ENCODE results near the gene CWC27.

CWC27 gene

DNA sequence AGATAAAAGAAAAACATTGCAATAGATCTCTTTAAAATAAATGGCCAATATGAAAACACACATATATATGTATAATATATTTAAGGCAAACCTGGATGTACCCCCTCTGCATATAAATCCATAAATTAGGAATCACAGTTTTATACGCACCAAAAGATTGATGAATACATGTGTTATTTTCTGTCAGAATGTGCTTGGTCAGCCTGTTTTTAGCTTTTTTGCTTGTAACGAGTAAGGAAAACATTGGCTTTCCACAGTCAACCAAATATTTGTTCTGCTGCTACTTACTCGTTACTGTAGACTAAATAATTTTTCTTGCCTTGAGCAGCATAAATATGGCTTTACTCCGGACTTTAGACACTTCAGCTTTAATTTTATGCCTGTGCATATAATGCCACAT lies 173.7 kb downstream of the CWC27 start:
- H3K27me3 Mint-ChIP-seq: no peaks in the 10 kb centered on the region
- H3K9me3 Mint-ChIP-seq: peaks cover under 1% of the 10 kb centered on the region
- no peak for DNase-seq
- H3K36me3 Mint-ChIP-seq (ENCODE audit: low read depth): peaks cover 21% of the 10 kb centered on the region
- H3K27ac Mint-ChIP-seq: no peak overlapping the region
- H3K4me1 Mint-ChIP-seq (ENCODE audit: low read depth): no peaks in the 10 kb centered on the region
- H3K4me3 Mint-ChIP-seq: no peak overlapping the region

DNA sequence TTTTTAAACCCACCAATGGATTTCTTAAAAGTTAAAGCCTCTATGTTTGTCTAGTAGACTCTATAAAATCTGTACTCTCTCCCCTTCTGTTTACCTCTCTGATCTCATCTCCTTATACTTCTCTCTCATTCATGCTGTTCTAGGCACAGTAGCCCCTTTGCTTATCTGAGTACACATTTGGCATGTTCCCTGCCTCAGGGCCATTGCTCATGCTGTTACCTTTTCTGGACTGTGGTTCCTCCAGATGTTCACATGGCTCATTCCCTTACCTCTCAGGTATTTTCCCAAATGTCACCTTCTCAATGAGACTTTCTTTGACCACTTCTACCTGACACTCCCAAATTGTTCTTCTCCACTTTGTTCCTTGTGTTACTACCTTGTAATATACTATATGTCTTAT lies 176.1 kb downstream of the CWC27 start:
- H3K36me3 Mint-ChIP-seq (ENCODE audit: low read depth): peaks cover 10% of the 10 kb centered on the region
- no peaks in the 10 kb centered on the region for H3K27me3 Mint-ChIP-seq
- no peaks in the 10 kb centered on the region for H3K9me3 Mint-ChIP-seq
- no peak overlapping the region for H3K4me3 Mint-ChIP-seq
- H3K4me1 Mint-ChIP-seq (ENCODE audit: low read depth): no peaks in the 10 kb centered on the region
- H3K27ac Mint-ChIP-seq: no peak overlapping the region
- no peak for DNase-seq

DNA sequence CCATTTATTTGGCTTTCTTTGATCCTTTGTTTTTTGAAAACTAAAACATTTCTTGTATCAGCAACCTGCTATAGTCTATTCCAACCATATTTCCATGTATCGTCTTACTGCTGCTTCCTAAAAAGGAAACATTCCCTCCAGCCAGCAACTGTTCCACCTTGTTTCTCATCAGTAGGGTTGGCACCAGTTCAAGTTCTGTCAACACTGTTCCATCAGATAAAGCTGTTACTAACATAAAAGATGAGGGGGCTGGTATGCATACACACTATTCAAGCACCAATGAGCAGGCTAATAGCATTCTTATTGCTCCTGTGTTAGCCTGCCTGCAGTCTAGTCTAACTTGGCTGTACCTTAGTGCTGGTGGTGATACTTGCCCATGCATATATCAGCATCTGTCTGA lies 178.3 kb downstream of the CWC27 start:
- no peak overlapping the region for H3K27ac Mint-ChIP-seq

DNA sequence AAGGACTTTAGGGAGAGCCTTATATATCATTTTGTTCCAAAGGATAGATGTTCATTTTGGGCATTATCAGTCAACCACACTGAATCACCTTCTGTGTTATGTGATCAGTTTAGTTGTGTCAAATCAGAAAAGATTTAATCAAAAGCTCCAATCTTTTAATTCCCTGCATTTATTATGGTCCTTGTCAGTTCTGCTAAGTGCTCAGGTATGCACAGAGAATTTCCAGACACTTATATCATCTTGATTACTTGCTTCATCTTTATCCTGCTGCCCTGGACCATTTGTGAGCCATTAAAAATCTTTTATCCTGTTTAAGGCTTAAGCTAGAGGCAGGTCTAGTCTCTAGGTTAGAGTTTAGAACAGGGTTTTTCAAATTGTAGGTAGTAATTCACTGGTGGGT lies 179.1 kb downstream of the CWC27 start:
- no peaks in the 10 kb centered on the region for H3K9me3 Mint-ChIP-seq
- H3K27me3 Mint-ChIP-seq: no peaks in the 10 kb centered on the region
- H3K27ac Mint-ChIP-seq: no peak overlapping the region
- H3K36me3 Mint-ChIP-seq (ENCODE audit: low read depth): peaks cover 9% of the 10 kb centered on the region
- no peak for DNase-seq
- H3K4me1 Mint-ChIP-seq (ENCODE audit: low read depth): no peaks in the 10 kb centered on the region
- H3K4me3 Mint-ChIP-seq: no peak overlapping the region

More for the DNA sequence above, 178.3 kb downstream of the CWC27 start:
- no peaks in the 10 kb centered on the region for H3K9me3 Mint-ChIP-seq
- no peaks in the 10 kb centered on the region for H3K4me1 Mint-ChIP-seq (ENCODE audit: low read depth)
- H3K4me3 Mint-ChIP-seq: no peak overlapping the region
- no peak for DNase-seq
- peaks cover 10% of the 10 kb centered on the region for H3K36me3 Mint-ChIP-seq (ENCODE audit: low read depth)
- H3K27me3 Mint-ChIP-seq: no peaks in the 10 kb centered on the region

DNA sequence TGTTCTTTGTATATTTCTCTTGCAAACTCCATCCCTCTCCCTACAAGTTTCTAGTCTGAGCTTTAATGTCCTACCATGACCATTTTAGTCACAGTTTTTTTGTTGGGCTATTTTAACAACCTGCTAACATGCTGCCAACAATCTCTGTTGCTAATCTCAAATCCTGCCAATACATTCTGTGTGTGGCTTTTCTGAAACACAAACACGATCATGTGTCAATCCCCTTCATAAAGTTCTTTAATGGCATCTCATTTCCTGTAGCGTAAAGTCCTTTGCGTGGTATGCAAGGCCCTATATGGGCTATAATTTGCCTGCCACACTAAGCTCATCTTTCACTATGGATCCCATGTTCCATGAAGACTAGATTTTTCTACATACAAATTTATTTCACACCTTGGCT lies 180.6 kb downstream of the CWC27 start:
- Mint-ChIP-seq H3K27ac (no peak overlapping the region), H3K36me3 (ENCODE audit: low read depth) (peaks cover 1% of the 10 kb centered on the region), H3K4me1 (ENCODE audit: low read depth) (no peaks in the 10 kb centered on the region), H3K4me3 (no peak overlapping the region), H3K27me3 (no peaks in the 10 kb centered on the region), H3K9me3 (no peaks in the 10 kb centered on the region)
- DNase-seq: no peak

DNA sequence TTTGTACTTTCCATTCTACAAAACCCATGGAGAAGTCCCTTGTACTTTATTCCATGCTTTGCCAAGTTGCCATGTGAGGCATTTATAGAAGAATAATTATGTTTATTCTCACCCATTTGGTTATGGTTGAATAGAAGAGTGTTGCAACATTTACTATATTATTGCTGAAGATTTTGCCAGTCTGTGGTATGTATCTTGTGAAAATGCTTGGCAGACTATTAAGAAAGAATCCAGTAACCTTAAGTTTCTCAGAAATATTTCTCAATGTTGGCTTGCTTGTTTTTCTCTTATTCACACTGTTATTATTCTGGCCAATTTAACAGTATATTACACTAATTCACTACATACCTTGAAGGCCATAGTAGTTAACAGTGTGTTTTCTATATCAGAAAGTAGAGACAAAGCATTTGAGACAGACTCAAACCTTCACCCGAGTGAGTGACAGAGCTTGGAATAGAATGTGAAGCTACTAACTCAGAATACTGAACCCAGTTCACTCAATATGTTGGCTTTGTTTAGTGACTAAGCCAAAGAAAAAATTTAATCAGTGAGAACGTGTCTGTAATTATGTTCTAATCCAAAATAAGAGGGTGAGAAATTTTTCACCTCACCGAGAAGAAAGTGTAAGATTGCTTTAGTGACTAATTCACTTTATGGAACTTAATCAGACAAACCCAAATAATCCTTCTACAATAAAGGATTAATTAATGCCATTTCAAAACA lies 184.4 kb downstream of the CWC27 start:
- H3K4me1 Mint-ChIP-seq (ENCODE audit: low read depth): no peaks in the 10 kb centered on the region
- H3K27ac Mint-ChIP-seq: no peak overlapping the region
- H3K27me3 Mint-ChIP-seq: no peaks in the 10 kb centered on the region
- no peak overlapping the region for H3K4me3 Mint-ChIP-seq
- no peaks in the 10 kb centered on the region for H3K9me3 Mint-ChIP-seq
- H3K36me3 Mint-ChIP-seq (ENCODE audit: low read depth): peaks cover 1% of the 10 kb centered on the region
- no peak for DNase-seq

DNA sequence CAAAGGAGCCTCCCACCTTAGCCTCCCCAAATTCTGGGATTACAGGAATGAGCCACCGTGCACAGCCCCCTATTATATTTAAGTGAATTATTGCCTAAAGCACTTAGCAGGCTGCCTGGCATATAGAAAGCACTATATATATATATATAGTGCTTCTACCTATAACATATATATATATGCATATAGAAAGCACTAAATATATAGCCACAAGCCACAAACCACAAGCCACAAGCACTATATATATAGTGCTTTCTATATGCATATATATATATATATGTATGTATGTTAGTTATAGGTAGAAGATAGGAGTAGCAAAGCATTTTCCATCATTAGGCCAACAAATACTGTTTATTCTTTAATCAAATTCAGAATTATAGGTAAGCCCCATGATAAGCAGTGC lies 185.8 kb downstream of the CWC27 start:
- Mint-ChIP-seq H3K4me3 (no peak overlapping the region), H3K4me1 (ENCODE audit: low read depth) (no peaks in the 10 kb centered on the region), H3K9me3 (no peaks in the 10 kb centered on the region), H3K36me3 (ENCODE audit: low read depth) (no peaks in the 10 kb centered on the region), H3K27ac (no peak overlapping the region), H3K27me3 (no peaks in the 10 kb centered on the region)
- DNase-seq: no peak

DNA sequence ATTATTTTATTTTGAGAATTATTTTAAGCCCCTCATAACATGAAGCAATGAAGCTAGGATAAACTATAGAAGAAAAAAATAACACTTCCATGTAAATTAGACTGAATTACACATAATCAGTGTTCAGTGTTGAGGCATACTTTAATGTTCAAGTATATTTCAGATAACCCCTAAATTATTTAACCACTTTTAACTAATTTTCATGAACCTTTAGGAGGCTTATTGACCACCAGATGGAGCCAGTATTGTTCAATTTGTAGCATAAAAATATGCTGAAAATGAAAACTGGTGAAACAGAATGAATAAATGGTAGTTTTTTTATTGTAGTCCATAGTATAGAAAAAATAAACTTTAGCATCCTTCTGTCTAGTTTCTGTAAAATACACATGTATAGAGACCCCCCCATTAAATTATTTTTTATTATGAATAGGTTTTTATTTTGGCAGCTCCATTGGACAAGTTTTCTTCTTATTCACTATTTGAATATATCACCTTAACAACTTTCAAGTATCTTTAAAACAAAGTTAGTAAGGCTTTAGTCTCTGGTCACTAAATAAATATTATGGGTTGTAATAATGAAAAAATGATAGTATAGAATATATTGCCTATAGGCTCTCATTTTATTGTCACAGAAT lies 190.1 kb downstream of the CWC27 start:
- DNase-seq: no peak
- Mint-ChIP-seq H3K36me3 (ENCODE audit: low read depth) (peaks cover 14% of the 10 kb centered on the region), H3K4me3 (no peak overlapping the region), H3K27ac (no peak overlapping the region), H3K9me3 (peaks cover 8% of the 10 kb centered on the region), H3K27me3 (no peaks in the 10 kb centered on the region), H3K4me1 (ENCODE audit: low read depth) (no peaks in the 10 kb centered on the region)

DNA sequence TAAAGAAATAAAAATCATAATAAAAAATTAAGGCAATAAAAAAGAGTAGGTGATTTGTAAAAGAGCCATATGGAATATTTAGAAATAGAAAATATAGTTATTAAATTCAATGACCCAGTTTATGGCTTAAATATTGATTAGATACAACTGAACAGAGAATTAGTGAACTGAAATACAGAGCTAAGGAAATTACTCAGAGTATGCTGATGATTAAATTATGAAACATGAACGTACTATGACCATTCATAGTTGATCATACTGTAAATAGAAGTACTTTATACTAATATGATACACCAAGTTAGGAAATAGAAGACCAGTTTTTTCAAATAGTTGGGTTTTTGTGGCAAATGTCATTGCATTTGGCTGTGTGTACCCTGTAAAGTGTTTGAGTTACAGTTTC lies 194.5 kb downstream of the CWC27 start:
- no peak overlapping the region for H3K27ac Mint-ChIP-seq
- H3K4me3 Mint-ChIP-seq: no peak overlapping the region
- no peaks in the 10 kb centered on the region for H3K27me3 Mint-ChIP-seq
- DNase-seq: no peak
- no peaks in the 10 kb centered on the region for H3K4me1 Mint-ChIP-seq (ENCODE audit: low read depth)
- peaks cover 8% of the 10 kb centered on the region for H3K9me3 Mint-ChIP-seq
- H3K36me3 Mint-ChIP-seq (ENCODE audit: low read depth): peaks cover 15% of the 10 kb centered on the region

DNA sequence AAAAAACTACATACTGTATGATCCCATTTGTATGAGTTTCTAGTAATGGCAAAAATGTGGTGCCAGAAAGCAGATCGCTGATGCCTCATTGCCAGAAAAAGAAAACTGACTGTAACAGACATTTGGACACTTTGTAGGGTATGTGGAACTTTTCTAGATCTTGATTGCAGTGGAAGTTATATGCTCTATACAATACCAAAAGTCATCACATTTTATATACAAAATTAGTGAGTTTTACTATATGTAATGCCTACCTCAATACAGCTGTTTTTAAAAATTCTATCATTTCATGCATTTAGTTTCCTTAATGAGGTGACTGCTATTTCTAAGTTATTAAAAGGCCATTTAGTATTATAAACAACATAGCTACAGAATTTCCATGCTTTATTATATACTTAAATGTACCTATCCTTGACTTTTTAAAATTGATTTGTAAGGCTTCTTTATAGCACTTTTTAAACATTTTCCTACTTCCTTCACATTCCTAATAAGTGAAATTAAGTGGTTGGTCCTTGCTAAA lies 199.9 kb downstream of the CWC27 start:
- Mint-ChIP-seq H3K4me1 (ENCODE audit: low read depth) (no peaks in the 10 kb centered on the region), H3K4me3 (no peak overlapping the region), H3K9me3 (no peaks in the 10 kb centered on the region), H3K36me3 (ENCODE audit: low read depth) (peaks cover 22% of the 10 kb centered on the region), H3K27ac (no peak overlapping the region), H3K27me3 (no peaks in the 10 kb centered on the region)
- no peak for DNase-seq

DNA sequence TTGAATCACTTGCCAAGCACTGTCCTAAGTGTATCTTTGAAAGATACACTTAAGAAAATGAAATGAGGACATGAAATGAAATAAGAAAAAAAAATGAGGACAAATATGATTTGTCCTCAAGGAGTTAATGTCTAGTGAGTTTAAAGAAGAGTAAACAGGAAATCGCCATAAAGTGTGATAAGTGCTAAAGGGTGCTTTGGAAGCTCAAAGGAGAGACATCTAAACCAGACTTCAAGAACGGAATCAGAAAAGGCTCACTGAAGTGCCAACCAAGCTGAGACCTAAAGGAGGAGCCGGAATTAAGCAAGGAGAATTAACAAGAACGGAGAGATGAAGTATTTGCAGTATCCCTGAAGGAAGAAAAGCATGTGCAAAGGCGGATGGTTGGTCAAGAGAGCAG lies 200.8 kb downstream of the CWC27 start:
- DNase-seq: no peak
- no peak overlapping the region for H3K27ac Mint-ChIP-seq
- peaks cover 27% of the 10 kb centered on the region for H3K36me3 Mint-ChIP-seq (ENCODE audit: low read depth)
- no peaks in the 10 kb centered on the region for H3K4me1 Mint-ChIP-seq (ENCODE audit: low read depth)
- no peak overlapping the region for H3K4me3 Mint-ChIP-seq
- H3K27me3 Mint-ChIP-seq: no peaks in the 10 kb centered on the region
- no peaks in the 10 kb centered on the region for H3K9me3 Mint-ChIP-seq

DNA sequence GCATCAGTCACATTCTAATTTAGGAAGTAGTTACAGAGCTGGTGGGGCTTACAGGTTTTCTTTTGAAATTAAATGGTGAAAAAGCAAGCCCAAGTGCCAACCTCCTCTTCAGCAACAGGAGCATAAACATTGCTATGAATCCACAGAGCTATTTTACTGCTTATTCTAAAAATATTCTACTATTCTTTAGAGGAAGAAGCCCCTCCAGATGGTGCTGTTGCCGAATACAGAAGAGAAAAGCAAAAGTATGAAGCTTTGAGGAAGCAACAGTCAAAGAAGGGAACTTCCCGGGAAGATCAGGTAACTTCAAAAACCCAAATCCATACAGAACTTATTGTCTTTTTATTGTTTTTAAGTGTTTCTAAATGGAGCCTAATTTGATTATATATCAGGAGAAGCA lies 202.8 kb downstream of the CWC27 start:
- Mint-ChIP-seq H3K36me3 (ENCODE audit: low read depth) (peaks cover 36% of the 10 kb centered on the region), H3K27me3 (no peaks in the 10 kb centered on the region), H3K4me3 (no peak overlapping the region), H3K9me3 (no peaks in the 10 kb centered on the region), H3K4me1 (ENCODE audit: low read depth) (no peaks in the 10 kb centered on the region), H3K27ac (no peak overlapping the region)
- DNase-seq: no peak

DNA sequence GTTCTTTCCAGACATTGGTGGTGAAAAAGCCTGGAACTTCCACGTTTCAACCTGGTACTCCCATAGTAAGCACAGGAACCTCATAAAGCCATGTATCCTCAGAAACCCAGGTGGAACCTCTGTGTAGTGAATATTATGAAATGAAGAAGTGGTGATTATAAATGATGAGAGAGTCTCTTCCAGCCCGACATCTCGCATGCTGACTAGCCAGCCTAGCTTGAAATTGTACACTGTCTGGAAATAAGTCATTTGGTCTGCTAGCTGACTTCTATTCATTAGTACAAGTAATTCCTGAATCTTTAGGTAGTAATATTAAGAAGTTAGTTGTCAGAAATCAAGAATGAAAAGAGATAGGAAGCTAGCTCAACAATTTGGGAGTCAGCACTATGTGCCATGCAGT lies 203.3 kb downstream of the CWC27 start:
- Mint-ChIP-seq H3K4me1 (ENCODE audit: low read depth) (no peaks in the 10 kb centered on the region), H3K4me3 (no peak overlapping the region), H3K27me3 (no peaks in the 10 kb centered on the region), H3K27ac (no peak overlapping the region), H3K9me3 (no peaks in the 10 kb centered on the region), H3K36me3 (ENCODE audit: low read depth) (peaks cover 40% of the 10 kb centered on the region)
- no peak for DNase-seq

DNA sequence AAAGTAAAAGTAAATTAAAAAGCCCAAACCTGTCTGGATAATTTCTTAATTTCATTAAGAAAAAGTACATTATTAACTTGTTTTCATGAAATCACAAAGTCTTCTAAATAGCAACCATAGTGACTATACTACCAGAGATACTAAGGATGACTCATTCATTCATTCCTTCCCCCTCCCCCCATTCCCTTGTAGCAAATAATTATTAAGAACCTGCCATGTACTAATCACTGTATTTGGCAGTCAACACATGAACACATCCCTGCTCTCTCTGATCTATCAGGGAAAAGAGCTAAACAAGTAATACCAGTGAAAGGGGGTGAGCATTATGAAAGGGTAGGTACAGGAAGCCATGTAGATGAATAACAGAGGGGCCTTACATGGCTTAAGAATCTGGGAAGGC lies 203.9 kb downstream of the CWC27 start:
- no peak overlapping the region for H3K4me3 Mint-ChIP-seq
- DNase-seq: no peak
- H3K27me3 Mint-ChIP-seq: no peaks in the 10 kb centered on the region
- H3K4me1 Mint-ChIP-seq (ENCODE audit: low read depth): no peaks in the 10 kb centered on the region
- H3K36me3 Mint-ChIP-seq (ENCODE audit: low read depth): peaks cover 46% of the 10 kb centered on the region
- no peaks in the 10 kb centered on the region for H3K9me3 Mint-ChIP-seq
- no peak overlapping the region for H3K27ac Mint-ChIP-seq

DNA sequence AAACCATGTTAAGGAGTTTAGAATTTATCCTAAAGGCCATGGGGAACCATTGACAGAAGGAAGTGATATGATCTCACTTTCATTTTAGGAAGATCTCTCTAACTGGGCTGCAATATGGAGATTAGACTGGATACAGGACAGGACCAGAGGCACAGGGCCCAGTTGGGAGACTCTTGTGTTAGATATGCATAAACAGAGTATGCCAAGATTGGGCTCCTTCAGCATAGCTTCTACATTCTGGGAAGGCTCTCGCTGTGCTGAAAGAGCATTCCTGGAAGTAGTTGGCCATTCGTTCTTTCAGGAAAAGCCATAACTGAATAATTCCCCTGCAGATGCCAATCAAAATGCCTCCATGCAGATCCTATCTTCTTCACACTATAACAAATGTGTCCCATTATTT lies 204.5 kb downstream of the CWC27 start:
- no peaks in the 10 kb centered on the region for H3K27me3 Mint-ChIP-seq
- H3K9me3 Mint-ChIP-seq: no peaks in the 10 kb centered on the region
- DNase-seq: no peak
- peaks cover 52% of the 10 kb centered on the region for H3K36me3 Mint-ChIP-seq (ENCODE audit: low read depth)
- H3K27ac Mint-ChIP-seq: no peak overlapping the region
- no peak overlapping the region for H3K4me3 Mint-ChIP-seq
- peaks cover 4% of the 10 kb centered on the region for H3K4me1 Mint-ChIP-seq (ENCODE audit: low read depth)
